GM23338 (cell line): ENCODE data around the gene CNPY2.
"Not testable (repeated sequence)": the region's sequence is repeated elsewhere in the genome, so short reads cannot be mapped to it uniquely, and the experiment has no call there.

Experiments used
- CREB1 ChIP-seq: fragments of 250-450 bp; sonication (Bioruptor Pico); IDR thresholded peaks from 2 replicates; pipeline ENCODE4 v1.5.0; 2020; ENCODE audit warnings: low read depth, mild to moderate bottlenecking, moderate library complexity
- ETS1 ChIP-seq: IDR thresholded peaks from 2 replicates; pipeline ENCODE4 v1.6.1; 2016; ENCODE audit warnings: antibody characterized with exemption
- EZH2 ChIP-seq: fragments of 200-600 bp; sonication (generic); IDR thresholded peaks from one replicate; pipeline ENCODE4 v1.8.0; 2017; ENCODE audit warnings: antibody characterized with exemption, mild to moderate bottlenecking, low read depth; ENCODE audit not compliant: unreplicated experiment
- EZH2phosphoT487 ChIP-seq: fragments of 200-600 bp; sonication (generic); IDR thresholded peaks from one replicate; pipeline ENCODE4 v1.8.1; 2018; ENCODE audit warnings: antibody characterized with exemption; ENCODE audit not compliant: unreplicated experiment
- JUNB ChIP-seq: IDR thresholded peaks from one replicate; pipeline ENCODE4 v1.6.1; 2016; ENCODE audit warnings: antibody characterized with exemption; ENCODE audit not compliant: unreplicated experiment
- NANOG ChIP-seq: IDR thresholded peaks from 2 replicates; pipeline ENCODE4 v1.6.1; 2016; ENCODE audit warnings: antibody characterized with exemption, borderline replicate concordance
- POLR2AphosphoS5 ChIP-seq: IDR thresholded peaks from 2 replicates; pipeline ENCODE4 v1.6.1; 2016; ENCODE audit warnings: antibody characterized with exemption, low read depth
- REST ChIP-seq: IDR thresholded peaks from one replicate; pipeline ENCODE4 v1.6.1; 2018; ENCODE audit warnings: antibody characterized with exemption; ENCODE audit not compliant: unreplicated experiment
- ZNF114 ChIP-seq: fragments of 250-450 bp; sonication (Bioruptor Pico); IDR thresholded peaks from 2 replicates; pipeline ENCODE4 v1.5.0; 2020; ENCODE audit warnings: mild to moderate bottlenecking, moderate library complexity
- ZNF331 ChIP-seq: fragments of 250-450 bp; sonication (Bioruptor Pico); IDR thresholded peaks from 2 replicates; pipeline ENCODE4 v1.5.0; 2020; ENCODE audit warnings: low read depth, mild to moderate bottlenecking, moderate library complexity
- TF ChIP-seq, protein P1 (sequence below), 2 experiments: fragments of 200-600 bp in 1 of 2; sonication (generic) in 1 of 2; conservative IDR thresholded peaks; 2 replicates each; pipeline versions ENCODE4 v1.5.1 to v1.6.1; 2016 to 2017; ENCODE audit warnings: antibody characterized with exemption in 2 of 2, low read depth in 2 of 2, mild to moderate bottlenecking in 2 of 2, moderate library complexity in 1 of 2
- TF ChIP-seq, protein P2 (sequence below): fragments of 250-450 bp; sonication (Bioruptor Pico); IDR thresholded peaks from 2 replicates; pipeline ENCODE4 v1.5.0; 2020; ENCODE audit warnings: mild to moderate bottlenecking, moderate library complexity

DNA sequence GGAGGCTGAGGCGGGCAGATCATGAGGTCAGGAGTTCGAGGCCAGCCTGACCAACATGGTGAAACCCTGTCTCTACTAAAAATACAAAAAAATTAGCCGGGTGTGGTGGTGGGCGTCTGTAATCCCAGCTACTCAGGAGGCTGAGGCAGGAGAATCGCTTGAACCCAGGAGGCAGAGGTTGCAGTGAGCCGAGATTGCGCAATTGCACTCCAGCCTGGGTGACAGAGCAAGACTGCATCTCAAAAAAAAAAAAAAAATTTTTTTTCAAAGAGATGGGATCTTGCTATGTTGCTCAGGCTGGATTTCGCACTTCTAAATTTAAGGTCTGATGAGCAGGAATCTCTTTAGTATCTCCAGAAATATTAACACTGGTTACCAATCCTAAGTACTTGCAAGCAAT, 5.8 kb upstream of the CNPY2 start:
- not testable (repeated sequence) for TF ChIP-seq REST; EZH2phosphoT487; EZH2; JUNB; ZNF114 (CRISPR knock-in tag); POLR2AphosphoS5; CREB1 (CRISPR knock-in tag); ZNF331 (CRISPR knock-in tag); ETS1; NANOG
- TF ChIP-seq, protein P1, sequence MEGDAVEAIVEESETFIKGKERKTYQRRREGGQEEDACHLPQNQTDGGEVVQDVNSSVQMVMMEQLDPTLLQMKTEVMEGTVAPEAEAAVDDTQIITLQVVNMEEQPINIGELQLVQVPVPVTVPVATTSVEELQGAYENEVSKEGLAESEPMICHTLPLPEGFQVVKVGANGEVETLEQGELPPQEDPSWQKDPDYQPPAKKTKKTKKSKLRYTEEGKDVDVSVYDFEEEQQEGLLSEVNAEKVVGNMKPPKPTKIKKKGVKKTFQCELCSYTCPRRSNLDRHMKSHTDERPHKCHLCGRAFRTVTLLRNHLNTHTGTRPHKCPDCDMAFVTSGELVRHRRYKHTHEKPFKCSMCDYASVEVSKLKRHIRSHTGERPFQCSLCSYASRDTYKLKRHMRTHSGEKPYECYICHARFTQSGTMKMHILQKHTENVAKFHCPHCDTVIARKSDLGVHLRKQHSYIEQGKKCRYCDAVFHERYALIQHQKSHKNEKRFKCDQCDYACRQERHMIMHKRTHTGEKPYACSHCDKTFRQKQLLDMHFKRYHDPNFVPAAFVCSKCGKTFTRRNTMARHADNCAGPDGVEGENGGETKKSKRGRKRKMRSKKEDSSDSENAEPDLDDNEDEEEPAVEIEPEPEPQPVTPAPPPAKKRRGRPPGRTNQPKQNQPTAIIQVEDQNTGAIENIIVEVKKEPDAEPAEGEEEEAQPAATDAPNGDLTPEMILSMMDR (conservative IDR thresholded peaks at IDR 0.05; ENCODE audit: low read depth in 2 of 2) = not testable (repeated sequence)
- TF ChIP-seq, protein P2, sequence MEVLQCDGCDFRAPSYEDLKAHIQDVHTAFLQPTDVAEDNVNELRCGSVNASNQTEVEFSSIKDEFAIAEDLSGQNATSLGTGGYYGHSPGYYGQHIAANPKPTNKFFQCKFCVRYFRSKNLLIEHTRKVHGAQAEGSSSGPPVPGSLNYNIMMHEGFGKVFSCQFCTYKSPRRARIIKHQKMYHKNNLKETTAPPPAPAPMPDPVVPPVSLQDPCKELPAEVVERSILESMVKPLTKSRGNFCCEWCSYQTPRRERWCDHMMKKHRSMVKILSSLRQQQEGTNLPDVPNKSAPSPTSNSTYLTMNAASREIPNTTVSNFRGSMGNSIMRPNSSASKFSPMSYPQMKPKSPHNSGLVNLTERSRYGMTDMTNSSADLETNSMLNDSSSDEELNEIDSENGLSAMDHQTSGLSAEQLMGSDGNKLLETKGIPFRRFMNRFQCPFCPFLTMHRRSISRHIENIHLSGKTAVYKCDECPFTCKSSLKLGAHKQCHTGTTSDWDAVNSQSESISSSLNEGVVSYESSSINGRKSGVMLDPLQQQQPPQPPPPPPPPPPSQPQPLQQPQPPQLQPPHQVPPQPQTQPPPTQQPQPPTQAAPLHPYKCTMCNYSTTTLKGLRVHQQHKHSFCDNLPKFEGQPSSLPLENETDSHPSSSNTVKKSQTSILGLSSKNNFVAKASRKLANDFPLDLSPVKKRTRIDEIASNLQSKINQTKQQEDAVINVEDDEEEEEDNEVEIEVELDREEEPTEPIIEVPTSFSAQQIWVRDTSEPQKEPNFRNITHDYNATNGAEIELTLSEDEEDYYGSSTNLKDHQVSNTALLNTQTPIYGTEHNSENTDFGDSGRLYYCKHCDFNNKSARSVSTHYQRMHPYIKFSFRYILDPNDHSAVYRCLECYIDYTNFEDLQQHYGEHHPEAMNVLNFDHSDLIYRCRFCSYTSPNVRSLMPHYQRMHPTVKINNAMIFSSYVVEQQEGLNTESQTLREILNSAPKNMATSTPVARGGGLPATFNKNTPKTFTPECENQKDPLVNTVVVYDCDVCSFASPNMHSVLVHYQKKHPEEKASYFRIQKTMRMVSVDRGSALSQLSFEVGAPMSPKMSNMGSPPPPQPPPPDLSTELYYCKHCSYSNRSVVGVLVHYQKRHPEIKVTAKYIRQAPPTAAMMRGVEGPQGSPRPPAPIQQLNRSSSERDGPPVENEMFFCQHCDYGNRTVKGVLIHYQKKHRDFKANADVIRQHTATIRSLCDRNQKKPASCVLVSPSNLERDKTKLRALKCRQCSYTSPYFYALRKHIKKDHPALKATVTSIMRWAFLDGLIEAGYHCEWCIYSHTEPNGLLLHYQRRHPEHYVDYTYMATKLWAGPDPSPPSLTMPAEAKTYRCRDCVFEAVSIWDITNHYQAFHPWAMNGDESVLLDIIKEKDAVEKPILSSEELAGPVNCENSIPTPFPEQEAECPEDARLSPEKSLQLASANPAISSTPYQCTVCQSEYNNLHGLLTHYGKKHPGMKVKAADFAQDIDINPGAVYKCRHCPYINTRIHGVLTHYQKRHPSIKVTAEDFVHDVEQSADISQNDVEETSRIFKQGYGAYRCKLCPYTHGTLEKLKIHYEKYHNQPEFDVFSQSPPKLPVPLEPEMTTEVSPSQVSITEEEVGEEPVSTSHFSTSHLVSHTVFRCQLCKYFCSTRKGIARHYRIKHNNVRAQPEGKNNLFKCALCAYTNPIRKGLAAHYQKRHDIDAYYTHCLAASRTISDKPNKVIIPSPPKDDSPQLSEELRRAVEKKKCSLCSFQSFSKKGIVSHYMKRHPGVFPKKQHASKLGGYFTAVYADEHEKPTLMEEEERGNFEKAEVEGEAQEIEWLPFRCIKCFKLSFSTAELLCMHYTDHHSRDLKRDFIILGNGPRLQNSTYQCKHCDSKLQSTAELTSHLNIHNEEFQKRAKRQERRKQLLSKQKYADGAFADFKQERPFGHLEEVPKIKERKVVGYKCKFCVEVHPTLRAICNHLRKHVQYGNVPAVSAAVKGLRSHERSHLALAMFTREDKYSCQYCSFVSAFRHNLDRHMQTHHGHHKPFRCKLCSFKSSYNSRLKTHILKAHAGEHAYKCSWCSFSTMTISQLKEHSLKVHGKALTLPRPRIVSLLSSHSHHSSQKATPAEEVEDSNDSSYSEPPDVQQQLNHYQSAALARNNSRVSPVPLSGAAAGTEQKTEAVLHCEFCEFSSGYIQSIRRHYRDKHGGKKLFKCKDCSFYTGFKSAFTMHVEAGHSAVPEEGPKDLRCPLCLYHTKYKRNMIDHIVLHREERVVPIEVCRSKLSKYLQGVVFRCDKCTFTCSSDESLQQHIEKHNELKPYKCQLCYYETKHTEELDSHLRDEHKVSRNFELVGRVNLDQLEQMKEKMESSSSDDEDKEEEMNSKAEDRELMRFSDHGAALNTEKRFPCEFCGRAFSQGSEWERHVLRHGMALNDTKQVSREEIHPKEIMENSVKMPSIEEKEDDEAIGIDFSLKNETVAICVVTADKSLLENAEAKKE = not testable (repeated sequence)
